Measurements from ENCODE around the gene RPP25.
"Not testable (repeated sequence)": the region's sequence is repeated elsewhere in the genome, so short reads cannot be mapped to it uniquely, and the experiment has no call there.

Gene RPP25

GRCh38 chr15:74962219-74962618, 5.6 kb upstream of the RPP25 start:
- no peak for DNase-seq

DNA sequence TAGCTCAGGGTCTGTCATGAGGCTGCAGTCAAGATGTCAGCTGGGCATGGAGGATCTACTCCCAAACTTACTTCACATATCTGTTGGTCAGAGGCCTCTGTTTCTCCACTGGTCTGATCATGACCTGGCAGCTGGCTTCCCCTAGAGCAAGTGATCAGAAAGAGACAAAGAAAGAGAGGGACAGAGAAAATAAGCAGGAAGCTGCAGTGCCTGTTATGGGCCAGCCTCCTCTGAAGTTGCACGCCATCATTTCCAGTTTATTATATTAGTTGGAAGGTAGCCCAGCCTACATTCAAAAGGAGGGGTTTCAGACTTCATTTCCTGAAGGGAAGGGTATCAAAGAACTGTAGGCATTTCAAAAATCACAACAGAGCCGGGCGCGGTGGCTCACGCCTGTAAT, 5.0 kb upstream of the RPP25 start:
- DNase-seq = no peak

- DNase-seq = no peak
These were observed 4.5 kb upstream of the RPP25 start for GRCh38 chr15:74960995-74961588.

- DNase-seq = no peak
These were observed 3.7 kb upstream of the RPP25 start for GRCh38 chr15:74960286-74960685.

- no peak for DNase-seq
These were observed 3.0 kb upstream of the RPP25 start for GRCh38 chr15:74959586-74959939.

DNA sequence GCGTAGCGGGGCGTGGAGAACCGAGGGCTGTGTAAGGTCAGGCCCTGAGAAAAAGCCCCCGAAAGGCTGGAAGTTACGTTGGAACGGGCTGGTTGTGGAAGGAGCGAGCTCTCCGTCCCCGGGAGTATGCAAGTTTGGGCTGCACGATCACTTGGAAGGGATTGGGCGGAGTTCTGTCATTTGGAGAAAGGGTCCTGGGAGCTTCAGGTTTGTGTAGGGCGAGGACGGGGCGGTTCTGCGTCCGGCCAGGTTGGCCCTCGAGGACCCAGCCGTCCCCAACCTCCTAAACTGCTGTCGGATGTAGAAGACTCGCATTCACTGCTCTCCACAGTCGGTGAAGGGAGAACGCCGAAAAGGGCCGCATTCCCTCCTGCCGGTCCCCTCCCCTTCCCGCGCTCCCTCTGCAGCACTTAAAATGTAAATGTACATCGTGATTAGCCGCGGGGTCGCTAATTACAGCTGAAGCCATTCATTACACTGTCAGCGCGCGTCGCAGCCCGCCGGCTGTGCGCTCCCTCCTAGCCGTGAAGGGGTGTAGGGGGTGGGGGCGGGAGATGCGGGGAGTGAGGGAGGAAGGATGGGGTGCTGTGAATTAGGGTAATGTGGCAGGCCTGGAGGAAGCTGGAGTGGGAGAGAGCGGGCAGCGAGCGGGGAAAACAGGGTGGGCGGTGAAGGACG, 2.5 kb upstream of the RPP25 start:
- no peak for DNase-seq

GRCh38 chr15:74958320-74958907, 1.8 kb upstream of the RPP25 start:
- no peak for DNase-seq

- no peak for DNase-seq
These were observed 984 bp upstream of the RPP25 start for GRCh38 chr15:74957476-74958035.

GRCh38 chr15:74955796-74956647, 550 bp downstream of the RPP25 start:
- peak; percentile 62 for DNase-seq

DNA sequence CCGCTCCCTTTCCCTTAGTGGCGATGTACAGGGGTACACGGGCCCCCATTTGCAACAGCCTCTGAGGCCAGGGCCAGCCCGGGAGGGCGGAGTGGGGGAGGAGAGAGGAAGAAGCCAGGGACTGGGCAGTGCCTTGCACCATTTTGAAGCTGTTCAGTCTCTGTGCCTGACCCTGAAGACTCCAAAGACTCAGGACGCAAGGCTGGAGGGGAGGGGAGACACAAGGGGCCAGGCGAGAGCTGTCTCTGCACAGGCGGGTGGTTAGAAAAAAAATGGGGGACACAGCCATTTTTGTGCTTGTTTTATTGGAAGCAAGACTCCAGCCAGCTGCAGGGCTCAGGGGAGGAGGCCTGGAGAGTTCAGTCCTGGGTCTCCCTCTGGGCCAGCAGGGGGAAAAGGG, 1.6 kb downstream of the RPP25 start:
- DNase-seq = no peak

DNA sequence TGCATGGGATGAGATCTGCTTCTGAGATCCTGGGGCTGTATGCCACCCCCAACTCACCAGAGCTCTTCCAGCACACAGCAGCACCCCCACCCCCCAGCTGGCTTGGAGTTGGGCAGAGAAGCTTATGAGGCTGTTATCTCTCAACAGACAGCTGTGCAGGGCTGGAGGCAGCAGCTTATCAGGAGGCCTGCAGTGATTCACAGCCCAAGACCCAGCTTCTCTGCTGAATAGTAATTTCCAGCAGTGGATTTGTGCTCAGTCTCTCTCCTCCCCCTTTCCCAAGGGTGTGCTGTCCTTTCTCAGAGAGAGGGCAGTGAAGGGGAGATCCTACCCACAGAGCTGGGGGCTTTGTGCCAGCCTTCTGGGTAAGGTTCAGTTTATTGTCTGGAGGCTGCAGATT, 2.1 kb downstream of the RPP25 start:
- no peak for DNase-seq

DNA sequence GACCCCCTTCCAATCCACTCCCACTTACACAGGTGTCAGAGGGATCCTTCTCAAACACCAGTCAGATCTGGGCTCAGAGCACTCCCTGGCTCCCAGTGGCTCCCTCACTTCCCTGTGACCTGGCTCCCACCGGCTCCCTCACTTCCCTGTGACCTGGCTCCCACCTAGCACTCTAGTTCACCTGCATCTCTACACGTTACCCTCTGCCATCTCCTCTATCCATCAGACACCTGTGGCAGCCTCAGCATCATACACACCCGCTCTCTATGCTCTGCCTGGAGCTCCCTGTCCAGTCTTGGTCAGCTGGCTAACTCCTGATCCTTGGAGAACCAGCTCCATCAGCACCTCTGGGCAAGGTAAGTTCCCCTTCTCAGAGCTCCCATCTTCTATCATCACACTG, 5.6 kb downstream of the RPP25 start:
- no peak for DNase-seq

DNA sequence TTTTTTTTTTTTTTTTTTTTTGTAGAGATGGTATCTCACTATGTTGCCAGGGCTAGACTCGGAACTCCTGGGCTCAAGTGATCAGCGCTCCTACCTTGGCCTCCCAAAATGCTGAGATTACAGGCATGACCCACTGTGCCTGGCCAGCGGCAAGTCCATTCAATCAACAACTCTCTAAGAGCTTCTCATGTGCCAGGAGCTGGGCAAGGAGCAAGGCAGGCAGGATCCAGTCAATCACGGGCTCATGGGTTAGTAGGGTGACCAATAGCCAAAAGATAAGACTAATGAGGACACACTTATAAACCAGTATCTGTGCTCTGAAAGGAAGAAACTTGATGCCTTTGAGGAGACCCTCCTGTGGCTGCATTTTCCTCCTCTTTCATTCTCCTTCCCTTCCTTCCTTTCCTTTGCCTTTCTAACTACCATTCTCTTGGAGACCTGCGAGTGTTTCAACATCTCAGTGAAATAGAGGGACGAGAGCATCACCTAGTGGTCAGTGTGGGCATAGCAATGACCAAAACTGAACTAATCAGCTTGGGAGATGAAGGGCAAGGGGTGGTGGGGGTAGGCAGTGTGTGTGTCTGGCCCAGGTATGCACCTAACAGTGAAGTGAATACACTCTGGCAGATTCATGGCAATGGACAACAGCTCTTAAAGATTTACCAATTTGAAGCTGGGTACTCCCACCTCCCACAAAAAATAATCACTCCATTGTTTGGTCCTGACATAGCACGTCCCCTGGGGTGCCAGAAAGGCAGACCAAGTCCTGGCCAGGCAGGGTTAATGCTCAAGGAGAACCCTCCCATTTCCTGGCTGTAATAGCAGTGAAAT, 6.3 kb downstream of the RPP25 start:
- DNase-seq = peak; percentile 57

GRCh38 chr15:74937590-74938371, 18.8 kb downstream of the RPP25 start, which contains the start of gene COX5A:
Gene COX5A (minus strand): TSS chr15:74938073. CDS start chr15:74938014, 59 bp downstream.
- peak; percentile 90 for DNase-seq

- DNase-seq = peak; percentile 21
These were observed 19.3 kb downstream of the RPP25 start for GRCh38 chr15:74937272-74937589.

- not testable (repeated sequence) for DNase-seq
These were observed 21.4 kb downstream of the RPP25 start for GRCh38 chr15:74935193-74935592.

GRCh38 chr15:74933573-74933972, 23.0 kb downstream of the RPP25 start:
- DNase-seq = no peak

DNA sequence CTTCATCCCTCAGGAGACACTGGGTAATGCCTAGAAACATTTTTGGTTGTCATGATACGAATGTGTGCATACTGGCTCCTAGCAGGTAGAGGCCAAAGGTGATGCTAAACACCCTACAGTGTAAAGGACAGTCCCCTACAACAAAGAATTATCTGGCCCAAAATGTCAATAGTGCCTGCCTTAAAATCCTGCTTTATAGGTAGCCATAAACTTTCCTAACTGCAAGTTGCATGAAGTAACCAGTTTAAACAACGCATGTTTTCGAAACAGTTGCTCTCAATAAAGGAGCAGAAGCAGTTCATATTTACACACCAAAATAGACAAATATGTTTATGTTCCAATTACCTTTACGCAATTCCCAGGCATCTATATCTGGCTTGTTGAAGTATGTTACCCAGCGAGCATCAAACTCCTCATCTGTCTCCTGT, 27.8 kb downstream of the RPP25 start:
- no peak for DNase-seq

DNA sequence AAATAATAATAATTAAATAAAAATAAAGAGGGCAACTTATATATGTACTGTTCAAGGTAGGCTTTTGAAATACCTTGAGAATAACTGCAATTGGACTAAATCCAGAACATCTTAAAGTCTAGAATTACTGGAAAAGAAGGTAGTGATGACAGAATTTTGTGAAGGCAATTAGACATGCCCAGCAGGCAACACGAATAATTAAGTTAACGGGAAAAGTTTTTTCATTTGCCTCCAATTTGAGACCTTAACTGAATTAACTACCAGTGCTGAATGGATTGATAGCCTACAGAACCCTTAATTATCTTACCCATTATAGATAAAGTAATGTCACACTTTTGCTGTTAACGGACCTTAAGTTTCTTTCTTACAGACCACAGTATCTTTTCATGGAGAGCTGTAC, 32.0 kb downstream of the RPP25 start:
- DNase-seq = no peak

DNA sequence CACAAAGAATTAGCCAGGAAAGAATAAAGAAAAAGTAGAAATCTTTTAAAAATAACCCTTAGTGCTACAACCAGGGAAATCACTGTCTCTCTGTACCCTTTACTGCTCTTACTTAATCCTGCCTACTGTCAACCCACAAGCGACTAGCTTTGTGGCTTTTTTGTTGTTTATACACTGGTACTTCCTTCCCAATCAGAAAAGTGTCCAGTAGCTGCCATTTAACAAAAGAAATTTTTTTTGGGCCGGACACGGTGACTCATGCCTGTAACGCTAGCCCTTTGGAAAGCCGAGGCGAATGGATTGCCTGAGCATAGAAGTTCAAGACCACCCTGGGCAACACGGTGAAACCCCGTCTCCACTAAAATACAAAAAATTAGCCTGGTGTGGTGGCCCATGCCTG, 36.1 kb downstream of the RPP25 start:
- no peak for DNase-seq

DNA sequence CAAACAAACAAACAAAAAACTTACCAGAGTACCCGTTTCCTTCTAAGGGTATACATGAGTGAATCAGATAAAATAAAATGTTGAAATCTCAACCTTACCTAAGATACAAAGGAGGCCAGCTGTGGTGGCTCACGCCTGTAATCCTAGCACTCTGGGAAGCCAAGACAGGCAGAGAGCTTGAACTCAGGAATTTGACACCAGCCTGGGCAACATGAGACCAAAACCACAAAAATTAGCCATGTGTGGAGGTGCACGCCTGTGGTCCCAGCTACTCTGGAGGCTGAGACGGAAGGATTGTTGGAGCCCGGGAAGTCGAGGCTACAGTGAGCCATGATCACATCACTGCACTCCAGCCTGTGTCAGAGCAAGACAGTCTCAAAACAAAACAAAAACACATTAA, 38.9 kb downstream of the RPP25 start:
- no peak for DNase-seq

DNA sequence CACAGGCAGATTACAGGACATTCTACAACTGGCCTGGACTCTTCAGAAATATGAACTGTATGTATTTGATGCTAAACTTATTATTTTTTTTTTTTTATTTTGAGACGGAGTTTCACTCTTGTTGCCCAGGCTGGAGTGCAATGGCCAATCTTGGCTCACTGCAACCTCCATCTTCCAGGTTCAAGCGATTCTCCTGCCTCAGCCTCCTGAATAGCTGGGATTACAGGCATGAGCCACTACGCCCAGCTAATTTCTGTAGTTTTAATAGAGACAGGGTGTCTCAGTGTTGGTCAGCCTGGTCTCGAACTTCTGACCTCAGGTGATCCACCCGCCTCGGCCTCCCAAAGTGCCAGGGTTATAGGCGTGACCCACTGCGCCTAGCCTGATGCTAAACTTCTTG, 42.8 kb downstream of the RPP25 start:
- not testable (repeated sequence) for DNase-seq

All from NCI-H1092 treated with DMSO at 0.1 percent for 48 hours (cell line).